Calu3 (cell line): ENCODE results near the gene KRIT1. TPM values are rescaled to one million over a fixed set of nuclear protein-coding genes. Genes with fewer than 3 reads are reported as not detected.

Experiments used
- BruUV-seq: library from RNA; stranded (reverse); fragments of 400-500 nt; replicated peaks from 2 replicates; lab custom pipeline; 2021; lab: Mats Ljungman, UMichigan
- CTCF ChIA-PET: fragments of 300-600 bp; sonication (Branson Sonifier 250); formaldehyde crosslinking; loops from one replicate; lab custom pipeline; 2022; ENCODE audit warnings: antibody characterized with exemption; lab: Charles Lee
- DNase-seq: peaks from one replicate; pipeline ENCODE4 v3.0.0; 2022
- H3K27ac Mint-ChIP-seq: one replicate; pipeline ENCODE4 v1.8.0; 2022; ENCODE audit warnings: mixed read lengths; ENCODE audit not compliant: unreplicated experiment
- H3K27me3 Mint-ChIP-seq: one replicate; pipeline ENCODE4 v1.8.0; 2022; ENCODE audit warnings: mixed read lengths; ENCODE audit not compliant: unreplicated experiment
- H3K36me3 Mint-ChIP-seq: one replicate; pipeline ENCODE4 v1.8.0; 2022; ENCODE audit warnings: mild to moderate bottlenecking, moderate library complexity, mixed read lengths; ENCODE audit not compliant: insufficient read depth, unreplicated experiment
- H3K4me1 Mint-ChIP-seq: one replicate; pipeline ENCODE4 v1.8.0; 2022; ENCODE audit warnings: mild to moderate bottlenecking, low read depth, mixed read lengths; ENCODE audit not compliant: unreplicated experiment
- H3K4me3 Mint-ChIP-seq: one replicate; pipeline ENCODE4 v1.8.0; 2022; ENCODE audit warnings: mild to moderate bottlenecking, low read depth, moderate library complexity, mixed read lengths; ENCODE audit not compliant: unreplicated experiment
- H3K9me3 Mint-ChIP-seq: one replicate; pipeline ENCODE4 v1.8.0; 2022; ENCODE audit warnings: low read depth, mixed read lengths; ENCODE audit not compliant: unreplicated experiment
- CTCF ChIP-seq: fragments of 200-600 bp; IDR thresholded peaks from one replicate; pipeline ENCODE4 v1.8.0; 2022; ENCODE audit warnings: antibody characterized with exemption; ENCODE audit not compliant: unreplicated experiment
- intact Hi-C: fragments of 100-400 bp; cut with micrococcal nuclease; formaldehyde crosslinking; loops from one replicate; pipeline ENCODE4 v1.10.0; 2022; ENCODE audit not compliant: unreplicated experiment
- microRNA-seq: library from miRNA; unstranded; fragments of <30 nt; microRNA quantifications from one replicate; pipeline ENCODE4 v1.2.0, GENCODE V29; 2022
- total RNA-seq: library from RNA; stranded (reverse); gene quantifications from 2 replicates; pipeline ENCODE4 v1.2.3, GENCODE V29; 2022

Gene KRIT1
- total RNA-seq, 1 experiment from 2014 or later, result 27.8 TPM

GRCh38 chr7:92149736-92150239 is 95.9 kb downstream of the KRIT1 start:
- DNase-seq, result no peak
- Mint-ChIP-seq H3K4me1 (no peaks in the 10 kb centered on the region), H3K4me3 (no peak overlapping the region), H3K36me3 (no peaks in the 10 kb centered on the region), H3K27me3 (no peaks in the 10 kb centered on the region), H3K27ac (no peak overlapping the region), H3K9me3 (no peaks in the 10 kb centered on the region)
- no TSS peak for BruUV-seq
- intact Hi-C loops, result no loop called here
- no peak for TF ChIP-seq CTCF
- CTCF ChIA-PET, result no interaction called here

Small RNAs within 50 kb of the gene (microRNA-seq; reads per million reads assigned to microRNA genes)
- gene MIR1285-1, result not detected

Other genes starting within 250 kb of the KRIT1 start
- 99.5 and 105 TPM in 2 replicates for gene CYP51A1, start 111.4 kb downstream of the KRIT1 start, total RNA-seq
- not detected in 2 replicates for gene LRRD1, start 66.8 kb downstream of the KRIT1 start, total RNA-seq
- gene ANKIB1, start 60 bp upstream of the KRIT1 start, total RNA-seq, result 41.7 and 49.6 TPM in 2 replicates
- 22.5 and 26.0 TPM in 2 replicates for gene GATAD1, start 201.6 kb upstream of the KRIT1 start, total RNA-seq
- gene ERVW-1, start 232.0 kb upstream of the KRIT1 start, total RNA-seq, result not detected in 2 replicates